Heart left ventricle (tissue), 16 donors: Measurements from ENCODE around the gene IRX4. TPM values are rescaled to one million over a fixed set of nuclear protein-coding genes. Genes with fewer than 3 reads are reported as not detected.

Experiments used
- ATAC-seq, 4 donors: fragments of 200-7000 bp; cut with Tn5 transposase; one replicate each; pipeline ENCODE4 v1.9.1; 2020 to 2022; ENCODE audit warnings: moderate library complexity in 4 of 4, mild to moderate bottlenecking in 3 of 4, moderate number of reproducible peaks in 1 of 4
- DNase-seq, 5 donors: peaks; one replicate each; pipeline ENCODE4 v3.0.0-alpha.2; 2020
- H3K27ac ChIP-seq, 12 donors: fragments of 200-600 bp; sonication (generic) in 4 of 12; one replicate each; pipeline versions ENCODE4 v1.5.0 to v1.8.0; 2016 to 2022; ENCODE audit warnings: mild to moderate bottlenecking in 2 of 12
- H3K27me3 ChIP-seq, 9 donors: fragments of 200-600 bp; sonication (generic) in 2 of 9; one replicate each; pipeline versions ENCODE4 v1.5.1 to v1.8.0; 2016 to 2022; ENCODE audit warnings: mild to moderate bottlenecking in 3 of 9
- H3K36me3 ChIP-seq, 9 donors: fragments of 200-600 bp; sonication (generic) in 2 of 9; one replicate each; pipeline versions ENCODE4 v1.5.0 to v1.8.0; 2018 to 2022; ENCODE audit warnings: mild to moderate bottlenecking in 2 of 9
- H3K4me1 ChIP-seq, 12 donors: fragments of 200-600 bp; sonication (generic) in 4 of 12; one replicate each; pipeline versions ENCODE4 v1.5.0 to v1.8.0; 2016 to 2022; ENCODE audit warnings: mild to moderate bottlenecking in 3 of 12
- H3K4me3 ChIP-seq, 12 donors: fragments of 200-600 bp; sonication (generic) in 4 of 12; one replicate each; pipeline versions ENCODE4 v1.5.0 to v1.8.0; 2017 to 2022; ENCODE audit warnings: mild to moderate bottlenecking in 9 of 12, moderate library complexity in 4 of 12
- H3K9me3 ChIP-seq, 12 donors: fragments of 200-600 bp; sonication (generic) in 4 of 12; one replicate each; pipeline versions ENCODE4 v1.5.0 to v1.8.0; 2016 to 2022; ENCODE audit warnings: mild to moderate bottlenecking in 1 of 12
- CTCF ChIP-seq, 12 donors: fragments of 200-600 bp; sonication (generic) in 4 of 12; IDR thresholded peaks; one replicate each; pipeline versions ENCODE4 v1.5.0 to v1.8.0; 2018 to 2022; ENCODE audit warnings: antibody characterized with exemption in 12 of 12, mild to moderate bottlenecking in 5 of 12
- POLR2A ChIP-seq, 2 donors: fragments of 450-650 bp; IDR thresholded peaks; one replicate each; pipeline ENCODE4 v1.6.1; 2017; ENCODE audit warnings: antibody characterized with exemption in 2 of 2, mild to moderate bottlenecking in 2 of 2, moderate library complexity in 2 of 2
- WGBS, 4 donors: extraction: QIAGEN DNeasy Blood & Tissue Kit in 2 of 4; methylation state at CpG; one replicate each; pipeline versions ENCODE4 v1.1.5 to v1.1.7; 2013 to 2018; 5-methylcytosine and 5-hydroxymethylcytosine counted together
- intact Hi-C, 10 donors: fragments of 100-400 bp; cut with DNase I; formaldehyde crosslinking; loops; one replicate each; pipeline versions ENCODE4 v1.11.1 to v1.14.2; 2022
- polyA plus RNA-seq, 2 donors: library from polyadenylated mRNA; stranded (reverse); fragments of 200-250 nt; gene quantifications; one replicate each; pipeline ENCODE4 v1.2.3, GENCODE V29; 2013
- total RNA-seq, 9 donors: library from RNA; depleted of rRNA in 2 of 9; stranded (reverse); fragments of >200 nt in 2 of 9; fragmentation: NEBNext Ultra II Directional in 3 of 9; extraction: Animal tissue kit (Norgen Biotek cat#: 25700) in 3 of 9; gene quantifications; one replicate each; pipeline versions ENCODE4 v1.1.0 to v1.2.4, GENCODE V29; 2016 to 2023
- donor health status: ischemic (EF 13 %, LVEDD 7.1; RV severe dilation, severe dysfunction).
- donor health status: healthy with polysubstance abuse.
- donor health status: DM: no; HTN: yes; CAD: no.
- donor health status: DM: no; HTN: no; CAD: no.
- donor health status: ischemic (EF 25% LVEDD 6.9; RV normal size, moderate dysfunction).
- donor health status: ischemic (EF 25% LVEDD 5.7; RV mildly dilated, moderate dysfunction).
- donor health status: healthy.
- donor health status: DM: yes; HTN: yes; CAD: no.
- donor health status: ischemic (EF 35%, LVEDD 5.7; RV mildly dilated, moderate dysfunction).
- donor health status: nonischemic (EF 11% LVEDD 7.7; RV severe dilation, severe dysfunction).
- donor health status: DM: yes; HTN: yes; CAD: no.
- donor health status: PGD.
- donor health status: ischemic (EF 29% LVEDD 5.4; RV normal size, mild dysfunction).
- donor health status: nonischemic (EF 23%, LVEDD 6.1; RV moderate dilation, normal function).

IRX4 gene
- total and polyA plus RNA-seq, 11 donors = 8.6 to 32.3 (median 16.3) TPM

GRCh38 chr5:1919750-1920149 lies 37.0 kb upstream of the IRX4 start:
- peaks cover 0 to 8% (median 0%) of the 10 kb centered on the region in 9 donors for H3K27me3 ChIP-seq
- ATAC-seq = no peak
- WGBS, 4 donors = 79 to 85% (median 81%) methylated on average over 6 of the region's 6 CpGs

GRCh38 chr5:1919209-1919566 lies 36.5 kb upstream of the IRX4 start:
- peaks cover 0 to 8% (median 0%) of the 10 kb centered on the region in 9 donors for H3K27me3 ChIP-seq
- intact Hi-C loops = no loop called here
- ATAC-seq (no peak), DNase-seq (no peak)
- H3K4me1 ChIP-seq = no peaks in the 10 kb centered on the region
- no peaks in the 10 kb centered on the region for H3K36me3 ChIP-seq
- no peak overlapping the region for H3K4me3 ChIP-seq
- TF ChIP-seq POLR2A (IDR thresholded peaks at IDR 0.05) = no peak
- TF ChIP-seq CTCF (IDR thresholded peaks at IDR 0.05) = no peak
- no peak overlapping the region for H3K27ac ChIP-seq
- peaks cover 0 to 5% (median 0%) of the 10 kb centered on the region in 12 donors for H3K9me3 ChIP-seq
- WGBS, 4 donors = 72 to 81% (median 76%) methylated on average over 7 to 9 of the region's 9 CpGs

More at GRCh38 chr5:1919750-1920149, 37.0 kb upstream of the IRX4 start:
- intact Hi-C loops = no loop called here
- H3K27ac ChIP-seq = no peak overlapping the region
- H3K4me3 ChIP-seq = no peak overlapping the region
- H3K9me3 ChIP-seq = peaks cover 0 to 1% (median 0%) of the 10 kb centered on the region in 12 donors
- H3K36me3 ChIP-seq = no peaks in the 10 kb centered on the region
- no peak for TF ChIP-seq POLR2A (IDR thresholded peaks at IDR 0.05)
- no peak for TF ChIP-seq CTCF (IDR thresholded peaks at IDR 0.05)
- DNase-seq = no peak
- H3K4me1 ChIP-seq = no peaks in the 10 kb centered on the region

- no peaks in the 10 kb centered on the region for H3K4me1 ChIP-seq
- peaks cover 0 to 5% (median 0%) of the 10 kb centered on the region in 12 donors for H3K9me3 ChIP-seq
- no peaks in the 10 kb centered on the region for H3K36me3 ChIP-seq
- 77 to 84% (median 81%) methylated on average over 12 to 18 of the region's 18 CpGs for WGBS, 4 donors
- H3K4me3 ChIP-seq = no peak overlapping the region
- no peak overlapping the region for H3K27ac ChIP-seq
- intact Hi-C loops = no loop called here
- H3K27me3 ChIP-seq = peaks cover 0 to 8% (median 0%) of the 10 kb centered on the region in 9 donors
- ATAC-seq = no peak
- no peak for DNase-seq
- TF ChIP-seq POLR2A (IDR thresholded peaks at IDR 0.05) (no peak), CTCF (IDR thresholded peaks at IDR 0.05) (no peak)
Measured at GRCh38 chr5:1918488-1919208, 35.9 kb upstream of the IRX4 start.

- ATAC-seq = no peak
- no peak overlapping the region for H3K4me3 ChIP-seq
- intact Hi-C loops = no loop called here
- DNase-seq = no peak
- TF ChIP-seq CTCF (IDR thresholded peaks at IDR 0.05) = no peak
- TF ChIP-seq POLR2A (IDR thresholded peaks at IDR 0.05) = no peak
- peaks cover 0 to 5% (median 0%) of the 10 kb centered on the region in 12 donors for H3K9me3 ChIP-seq
- H3K27ac ChIP-seq = no peak overlapping the region
- H3K36me3 ChIP-seq = no peaks in the 10 kb centered on the region
- H3K27me3 ChIP-seq = peaks cover 0 to 8% (median 0%) of the 10 kb centered on the region in 9 donors
- 68 to 76% (median 71%) methylated on average over 13 of the region's 13 CpGs for WGBS, 4 donors
- no peaks in the 10 kb centered on the region for H3K4me1 ChIP-seq
Measured at GRCh38 chr5:1917830-1918487, 35.2 kb upstream of the IRX4 start.
